Mammary epithelial cell (primary cell): ENCODE measurements around the gene OR8D2.

ENCODE experiments used
- CTCF ChIP-seq, 2 donors: IDR thresholded peaks in 1 of 2; conservative IDR thresholded peaks in 1 of 2; 2 replicates each; pipeline ENCODE4 v1.5.1; 2011 to 2012; ENCODE audit warnings: inconsistent platforms in 2 of 2, low read length in 2 of 2, mild to moderate bottlenecking in 2 of 2, control low read depth in 1 of 2, low read depth in 1 of 2; ENCODE audit not compliant: insufficient read depth in 1 of 2; ENCODE audit errors: extremely low read depth in 1 of 2
- EZH2 ChIP-seq: IDR thresholded peaks from 2 replicates; pipeline ENCODE4 v1.6.1; 2012; ENCODE audit warnings: low read length, inconsistent platforms, borderline replicate concordance

GRCh38 chr11:124302347-124303125 is 17.5 kb downstream of the OR8D2 start:
- TF ChIP-seq CTCF (conservative IDR thresholded peaks at IDR 0.05 in 1 of 2, IDR thresholded peaks at IDR 0.05 in 1 of 2; ENCODE audit: extremely low read depth in 1 of 2, insufficient read depth in 1 of 2, low read depth in 1 of 2, low read length in 2 of 2) (no peak), EZH2 (no peak)
